Pancreas (tissue), 10 donors: ENCODE results near the gene LCE6A. TPM values are rescaled to one million over a fixed set of nuclear protein-coding genes. Genes with fewer than 3 reads are reported as not detected.

Experiments used
- ATAC-seq, 4 donors: fragments of 200-7000 bp; cut with Tn5 transposase; one replicate each; pipeline versions ENCODE4 v1.8.0 to v1.9.1; 2020; ENCODE audit warnings: mild to moderate bottlenecking in 4 of 4, moderate library complexity in 4 of 4
- DNase-seq, 6 donors: peaks; one replicate each; pipeline ENCODE4 v3.0.0-alpha.2; 2020
- FAIRE-seq: peaks from 2 replicates; lab custom pipeline; 2012; peaks lifted over from hg19 to GRCh38; lab: Jason Lieb, UNC
- H3K27ac ChIP-seq, 4 donors: fragments of 200-600 bp; sonication (generic); 1 replicate in 3 of 4; 2 replicates in 1 of 4; pipeline versions ENCODE4 v1.5.0 to v1.8.0; 2020
- H3K27me3 ChIP-seq, 4 donors: fragments of 200-600 bp; one replicate each; pipeline ENCODE4 v1.8.0; 2021
- H3K36me3 ChIP-seq, 3 donors: fragments of 200-600 bp; sonication (generic) in 1 of 3; one replicate each; pipeline versions ENCODE4 v1.5.0 to v1.8.0; 2020 to 2021
- H3K4me1 ChIP-seq, 3 donors: fragments of 200-600 bp; one replicate each; pipeline ENCODE4 v1.8.0; 2021
- H3K4me3 ChIP-seq, 4 donors: fragments of 200-600 bp; sonication (generic) in 2 of 4; one replicate each; pipeline versions ENCODE4 v1.5.0 to v1.8.0; 2020 to 2021
- H3K9me3 ChIP-seq, 4 donors: fragments of 200-600 bp; one replicate each; pipeline ENCODE4 v1.8.0; 2021
- CTCF ChIP-seq, 4 donors: fragments of 200-600 bp; sonication (generic) in 3 of 4; IDR thresholded peaks; one replicate each; pipeline versions ENCODE4 v1.5.0 to v1.8.0; 2021; ENCODE audit warnings: antibody characterized with exemption in 4 of 4
- WGBS, 2 donors: extraction: QIAGEN DNeasy Blood & Tissue Kit; methylation state at CpG; one replicate each; pipeline ENCODE4 v1.1.7; 2013; 5-methylcytosine and 5-hydroxymethylcytosine counted together
- intact Hi-C, 3 donors: fragments of 100-400 bp; cut with DNase I; formaldehyde crosslinking; loops; one replicate each; pipeline versions ENCODE4 v1.11.1 to v1.14.2; 2022
- polyA plus RNA-seq, 2 donors: library from polyadenylated mRNA; stranded (reverse); fragments of 200-250 nt; gene quantifications; one replicate each; pipeline ENCODE4 v1.2.3, GENCODE V29; 2013
- total RNA-seq, 6 donors: library from RNA; stranded (reverse); fragmentation: NEBNext Ultra II Directional in 4 of 6; extraction: Animal tissue kit (Norgen Biotek cat#: 25700) in 4 of 6; gene quantifications; one replicate each; pipeline versions ENCODE4 v1.2.1 to v1.2.4, GENCODE V29; 2021 to 2023
- donor health status: healthy with polysubstance abuse.
- donor health status: DM: no; HTN: no; CAD: no; lungs with moderate emphysema.
- donor health status: DM: no; HTN: no; CAD: no.
- donor health status: control.
- donor health status: control.
- donor health status: Bipolar disorder and iron deficiency.
- donor health status: DM: yes; HTN: yes; CAD: no.
- donor health status: DM: no; HTN: no; CAD: no.
- donor health status: DM: no; HTN: no; CAD: no.
- donor health status: DM: yes; HTN: yes; CAD: no.

Gene LCE6A
- total and polyA plus RNA-seq, 8 donors: not detected

- DNase-seq (no peak), FAIRE-seq (no peak), ATAC-seq (no peak)
- H3K36me3 ChIP-seq: no peaks in the 10 kb centered on the region
- no peak overlapping the region for H3K27ac ChIP-seq
- TF ChIP-seq CTCF (IDR thresholded peaks at IDR 0.05): no peak
- no peaks in the 10 kb centered on the region for H3K9me3 ChIP-seq
- no peak overlapping the region for H3K4me3 ChIP-seq
- WGBS, 2 donors: 64 to 67% methylated on average over 2 of the region's 2 CpGs
- no peaks in the 10 kb centered on the region for H3K4me1 ChIP-seq
- H3K27me3 ChIP-seq: no peaks in the 10 kb centered on the region
- intact Hi-C loops: no loop called here
Observed at GRCh38 chr1:152811050-152811449, 31.6 kb upstream of the LCE6A start.

GRCh38 chr1:152811671-152812070 lies 31.0 kb upstream of the LCE6A start, which contains the start of gene LCE1B:
LCE1B (plus strand) TSS chr1:152811971; CDS start chr1:152812447, 476 bp downstream.
- no peak for ATAC-seq
- DNase-seq: no peak
- H3K4me1 ChIP-seq: no peaks in the 10 kb centered on the region
- H3K9me3 ChIP-seq: no peaks in the 10 kb centered on the region
- intact Hi-C loops: no loop called here
- no peak within 1 kb of the TSS for H3K27ac ChIP-seq
- FAIRE-seq: no peak
- H3K27me3 ChIP-seq: no peaks in the 10 kb centered on the region
- H3K4me3 ChIP-seq: no peak within 1 kb of the TSS
- no peaks in the 10 kb centered on the region for H3K36me3 ChIP-seq
- WGBS, 2 donors: 64 to 77% methylated on average over 2 of the region's 2 CpGs
- TF ChIP-seq CTCF (IDR thresholded peaks at IDR 0.05): no peak

- intact Hi-C loops: no loop called here
- no peak for FAIRE-seq
- Histone ChIP-seq H3K36me3 (no peaks in the 10 kb centered on the region), H3K4me3 (no peak overlapping the region), H3K27me3 (no peaks in the 10 kb centered on the region), H3K4me1 (no peaks in the 10 kb centered on the region), H3K9me3 (no peaks in the 10 kb centered on the region), H3K27ac (no peak overlapping the region)
- no peak for TF ChIP-seq CTCF (IDR thresholded peaks at IDR 0.05)
- no peak for DNase-seq
- 83 to 89% methylated on average over 6 of the region's 6 CpGs for WGBS, 2 donors
- no peak for ATAC-seq
Observed at GRCh38 chr1:152817309-152817708, 25.3 kb upstream of the LCE6A start.

GRCh38 chr1:152823294-152823693 lies 19.4 kb upstream of the LCE6A start:
- Histone ChIP-seq H3K27me3 (peaks cover 0 to 5% (median 0%) of the 10 kb centered on the region in 4 donors), H3K36me3 (no peaks in the 10 kb centered on the region), H3K9me3 (no peaks in the 10 kb centered on the region), H3K27ac (no peak overlapping the region), H3K4me1 (no peaks in the 10 kb centered on the region), H3K4me3 (no peak overlapping the region)
- 27 to 40% methylated on average over 5 of the region's 5 CpGs for WGBS, 2 donors
- no peak for TF ChIP-seq CTCF (IDR thresholded peaks at IDR 0.05)
- intact Hi-C loops: no loop called here
- DNase-seq: no peak
- no peak for FAIRE-seq
- no peak for ATAC-seq

- no peaks in the 10 kb centered on the region for H3K36me3 ChIP-seq
- DNase-seq: no peak
- H3K27me3 ChIP-seq: peaks cover 0 to 5% (median 0%) of the 10 kb centered on the region in 4 donors
- H3K4me3 ChIP-seq: no peak overlapping the region
- no peak for ATAC-seq
- no peak overlapping the region for H3K27ac ChIP-seq
- no peaks in the 10 kb centered on the region for H3K4me1 ChIP-seq
- no peak for TF ChIP-seq CTCF (IDR thresholded peaks at IDR 0.05)
- H3K9me3 ChIP-seq: no peaks in the 10 kb centered on the region
- FAIRE-seq: no peak
- intact Hi-C loops: no loop called here
Observed at GRCh38 chr1:152824964-152825363, 17.7 kb upstream of the LCE6A start.
